Measurements from ENCODE around the gene B4GALNT4. TPM values are rescaled to one million over a fixed set of nuclear protein-coding genes. Genes with fewer than 3 reads are reported as not detected.
"Not testable (repeated sequence)": the region's sequence is repeated elsewhere in the genome, so short reads cannot be mapped to it uniquely, and the experiment has no call there.

B4GALNT4 gene
- total RNA-seq, 1 experiment from 2014 or later: 4.7 TPM

GRCh38 chr11:332651-333480, 36.4 kb upstream of the B4GALNT4 start:
- TF ChIP-seq EZH2 (IDR thresholded peaks at IDR 0.05; ENCODE audit: low read depth) (no peak), CTCF (conservative IDR thresholded peaks at IDR 0.05) (no peak)
- no peaks in the 10 kb centered on the region for H3F3A ChIP-seq (ENCODE audit: insufficient read depth, low read depth)
- H3K36me3 ChIP-seq (ENCODE audit: low read depth): no peaks in the 10 kb centered on the region
- H3K27me3 ChIP-seq (ENCODE audit: insufficient read depth, low read depth): 0 out of 2 replicates have a peak, but pooled peaks cover 3% of the 10 kb centered on the region
- H3K4me3 ChIP-seq: no peak overlapping the region
- H4K20me1 ChIP-seq (ENCODE audit: insufficient read depth): no peaks in the 10 kb centered on the region
- no peaks in the 10 kb centered on the region for H3K79me2 ChIP-seq (ENCODE audit: low read depth)
- POLR2A ChIA-PET (ENCODE audit: unreplicated experiment): interaction anchor here (0.6 kb wide), 1 partner anchor 126 kb away, joined by 3 read pairs; the partner anchor contains the start of gene BET1L
- BruUV-seq (replicated peaks): no TSS peak
- no peaks in the 10 kb centered on the region for H3K9me2 ChIP-seq (ENCODE audit: insufficient read depth)
- H3K9me3 ChIP-seq (ENCODE audit: insufficient read depth, low read depth): no peaks in the 10 kb centered on the region
- no peaks in the 10 kb centered on the region for H3K4me1 ChIP-seq (replicated peaks; ENCODE audit: insufficient read depth)
- H2AFZ ChIP-seq: no peak overlapping the region
- no peak overlapping the region for H3K4me2 ChIP-seq
- H3K27ac ChIP-seq: no peak overlapping the region
- no peak for DNase-seq
- intact Hi-C loops (cut with micrococcal nuclease; ENCODE audit: unreplicated experiment): no loop called here
- CTCF ChIA-PET: no interaction called here

- H3K4me2 ChIP-seq; H3F3A ChIP-seq (ENCODE audit: insufficient read depth, low read depth); H3K4me3 ChIP-seq; H2AFZ ChIP-seq; H3K4me1 ChIP-seq (replicated peaks; ENCODE audit: insufficient read depth); DNase-seq; H4K20me1 ChIP-seq (ENCODE audit: insufficient read depth); H3K27me3 ChIP-seq (ENCODE audit: insufficient read depth, low read depth); intact Hi-C loops (cut with micrococcal nuclease; ENCODE audit: unreplicated experiment); H3K27ac ChIP-seq; BruUV-seq (replicated peaks); H3K36me3 ChIP-seq (ENCODE audit: low read depth); CTCF ChIA-PET; H3K9me2 ChIP-seq (ENCODE audit: insufficient read depth); H3K9me3 ChIP-seq (ENCODE audit: insufficient read depth, low read depth); POLR2A ChIA-PET (ENCODE audit: unreplicated experiment); H3K79me2 ChIP-seq (ENCODE audit: low read depth): not testable (repeated sequence)
Measured at GRCh38 chr11:333616-334263, 35.6 kb upstream of the B4GALNT4 start.

- ChIA-PET CTCF (no interaction called here), POLR2A (ENCODE audit: unreplicated experiment) (interaction anchor here (0.7 kb wide), 1 partner anchor 22 kb away, joined by 5 read pairs; no protein-coding TSS in a partner anchor)
- Histone ChIP-seq H3K4me3 (no peak overlapping the region), H2AFZ (no peak overlapping the region), H3K36me3 (ENCODE audit: low read depth) (no peaks in the 10 kb centered on the region), H3K79me2 (ENCODE audit: low read depth) (no peaks in the 10 kb centered on the region), H3K27me3 (ENCODE audit: insufficient read depth, low read depth) (0 out of 2 replicates have a peak, but pooled peaks cover 3% of the 10 kb centered on the region), H3K9me2 (ENCODE audit: insufficient read depth) (no peaks in the 10 kb centered on the region), H3K27ac (no peak overlapping the region), H4K20me1 (ENCODE audit: insufficient read depth) (no peaks in the 10 kb centered on the region), H3K9me3 (ENCODE audit: insufficient read depth, low read depth) (no peaks in the 10 kb centered on the region), H3F3A (ENCODE audit: insufficient read depth, low read depth) (no peaks in the 10 kb centered on the region), H3K4me1 (replicated peaks; ENCODE audit: insufficient read depth) (no peaks in the 10 kb centered on the region), H3K4me2 (no peak overlapping the region)
- DNase-seq: no peak
- TF ChIP-seq CTCF (conservative IDR thresholded peaks at IDR 0.05) (no peak), EZH2 (IDR thresholded peaks at IDR 0.05; ENCODE audit: low read depth) (no peak)
- BruUV-seq (replicated peaks): no TSS peak
- intact Hi-C loops (cut with micrococcal nuclease; ENCODE audit: unreplicated experiment): no loop called here
Measured at GRCh38 chr11:334264-334994, 34.9 kb upstream of the B4GALNT4 start.
